ENCODE results near the gene UBE2QL1.

Gene UBE2QL1

DNA sequence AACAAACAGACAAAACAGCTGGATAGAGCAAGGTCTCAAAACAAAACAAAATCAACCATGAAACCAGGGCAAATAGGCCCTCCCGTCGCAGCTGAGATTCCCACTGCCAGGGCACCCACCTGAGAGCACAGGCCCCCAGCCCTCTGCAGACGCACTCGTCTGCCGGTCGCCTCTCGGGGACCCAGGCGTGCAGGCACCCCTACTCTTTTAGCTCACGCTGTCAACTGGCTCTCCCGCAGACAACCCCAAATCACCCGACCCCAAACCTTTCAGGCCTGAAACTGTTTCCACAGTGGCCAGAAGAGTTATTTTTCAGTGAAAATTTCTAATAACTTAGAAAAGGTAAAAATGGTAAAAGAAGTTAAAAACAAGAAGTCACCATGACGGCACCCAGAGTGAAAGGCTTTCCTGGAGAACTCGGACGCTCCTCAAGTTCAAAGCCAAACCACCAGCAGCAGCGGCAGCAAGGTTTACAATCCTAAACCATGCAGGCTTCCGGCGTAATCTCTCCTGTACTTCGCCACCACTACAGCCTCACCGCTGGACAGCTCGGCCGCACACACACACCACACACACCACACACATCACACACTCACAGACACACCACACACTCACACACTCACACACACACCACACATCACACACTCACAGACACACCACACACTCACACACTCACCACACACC is 1.9 kb upstream of the UBE2QL1 start:
- no peak for TF ChIP-seq CTCF (IDR thresholded peaks at IDR 0.05; ENCODE audit: borderline replicate concordance, insufficient read depth, low read depth, low read length)
- no peak overlapping the region for H3K4me3 ChIP-seq (ENCODE audit: low read depth, low read length)

DNA sequence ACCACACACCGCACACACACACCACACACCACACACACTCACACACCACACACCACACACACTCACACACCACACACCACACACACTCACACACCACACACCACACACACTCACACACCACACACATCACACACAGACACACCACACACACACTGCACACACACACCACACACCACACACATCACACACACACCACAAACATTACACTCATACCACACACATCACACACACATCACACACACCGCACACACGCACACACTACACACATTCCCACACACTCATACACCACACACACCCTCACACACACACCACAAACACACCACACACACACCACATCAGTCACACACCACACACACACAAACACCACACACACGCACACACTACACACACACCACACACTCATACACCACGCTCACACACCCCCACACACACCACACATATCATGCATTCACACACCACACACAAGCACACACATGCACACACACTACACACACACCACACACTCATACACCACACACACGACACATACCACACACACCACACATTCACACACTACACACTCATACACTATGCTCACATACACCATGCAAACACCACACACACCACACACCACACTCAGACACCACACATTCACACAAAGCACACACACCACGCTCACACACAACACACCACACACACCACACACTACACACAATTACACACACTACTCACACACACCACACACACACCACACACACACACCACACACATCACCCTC is 1.1 kb upstream of the UBE2QL1 start:
- TF ChIP-seq CTCF (IDR thresholded peaks at IDR 0.05; ENCODE audit: borderline replicate concordance, insufficient read depth, low read depth, low read length), result no peak
- H3K4me3 ChIP-seq (ENCODE audit: low read depth, low read length), result no peak overlapping the region

GRCh38 chr5:6448141-6448491 is 543 bp upstream of the UBE2QL1 start:
- H3K4me3 ChIP-seq (ENCODE audit: low read depth, low read length), result no peak overlapping the region
- no peak for TF ChIP-seq CTCF (IDR thresholded peaks at IDR 0.05; ENCODE audit: borderline replicate concordance, insufficient read depth, low read depth, low read length)

- no peak for TF ChIP-seq CTCF (IDR thresholded peaks at IDR 0.05; ENCODE audit: borderline replicate concordance, insufficient read depth, low read depth, low read length)
- H3K4me3 ChIP-seq (ENCODE audit: low read depth, low read length), result no peak overlapping the region
Measured at GRCh38 chr5:6449465-6450158, 953 bp downstream of the UBE2QL1 start.

- no peak overlapping the region for H3K4me3 ChIP-seq (ENCODE audit: low read depth, low read length)
- no peak for TF ChIP-seq CTCF (IDR thresholded peaks at IDR 0.05; ENCODE audit: borderline replicate concordance, insufficient read depth, low read depth, low read length)
Measured at GRCh38 chr5:6450319-6450833, 1.7 kb downstream of the UBE2QL1 start.

DNA sequence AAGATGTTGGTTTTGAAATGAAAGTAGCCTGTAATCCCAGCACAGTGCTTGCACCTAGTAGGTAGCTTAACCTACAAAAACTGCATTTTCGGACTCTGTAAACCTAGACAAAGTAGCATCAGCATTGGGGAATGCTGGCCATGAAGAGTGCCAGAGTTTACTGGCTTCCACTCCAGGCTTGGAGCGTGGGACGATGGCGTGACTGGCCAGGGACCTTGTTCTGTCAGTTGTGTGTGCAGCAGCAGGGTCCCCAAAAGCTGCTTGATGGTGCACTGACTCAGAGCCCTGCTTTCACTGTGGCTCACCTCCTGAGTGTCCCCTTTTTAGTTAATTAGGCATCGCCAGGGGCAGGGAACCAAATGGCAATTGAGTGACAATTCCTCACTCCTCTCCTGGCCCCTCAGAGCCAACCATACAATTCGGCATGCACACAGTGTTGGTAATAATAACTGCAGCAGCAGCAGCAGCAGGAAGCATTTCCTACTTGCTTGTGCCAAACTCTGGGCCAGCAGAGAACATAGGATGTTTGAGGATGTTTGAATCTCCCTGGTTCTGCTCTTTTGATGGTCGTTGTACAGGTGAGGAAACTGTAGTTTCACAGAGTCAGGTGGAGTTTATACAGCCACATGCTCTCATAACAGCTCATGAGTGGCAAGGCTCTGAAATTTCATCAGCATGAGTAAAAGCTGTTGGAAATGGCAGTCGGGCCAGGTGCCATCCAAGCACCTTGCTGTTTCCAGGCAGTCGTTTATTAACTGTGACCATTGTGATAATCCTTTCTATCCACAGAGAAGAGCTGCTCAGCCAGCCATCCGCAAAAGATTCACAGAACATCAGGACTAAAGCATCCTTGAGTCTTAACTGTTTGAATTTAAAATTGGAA is 4.2 kb downstream of the UBE2QL1 start:
- no peak for TF ChIP-seq CTCF (IDR thresholded peaks at IDR 0.05; ENCODE audit: borderline replicate concordance, insufficient read depth, low read depth, low read length)
- no peak overlapping the region for H3K4me3 ChIP-seq (ENCODE audit: low read depth, low read length)

Measured in GM12875 (cell line).